Measurements from ENCODE around the gene WIF1. TPM values are rescaled to one million over a fixed set of nuclear protein-coding genes. Genes with fewer than 3 reads are reported as not detected.

The WIF1 gene
- total RNA-seq, 1 donor from 2014 or later, result 0.19 TPM

DNA sequence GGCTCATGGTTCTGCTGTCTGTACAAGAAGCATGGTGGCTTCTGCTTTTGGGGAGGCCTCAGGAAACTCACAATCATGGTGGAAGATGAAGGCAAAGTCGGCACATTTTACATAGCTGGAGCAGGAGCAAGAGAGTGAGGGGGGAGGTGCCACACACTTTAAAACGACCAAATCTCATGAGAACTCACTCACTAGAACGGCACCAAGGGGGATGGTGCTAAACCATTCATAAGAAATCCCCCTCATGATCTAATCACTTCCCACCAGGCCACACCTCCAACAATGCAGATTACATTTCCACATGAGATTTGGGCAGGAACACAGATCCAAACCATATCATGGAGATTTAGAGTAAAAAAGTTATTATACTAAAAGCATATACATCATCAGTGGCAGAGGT lies 34.7 kb upstream of the WIF1 start:
- Mint-ChIP-seq H3K36me3 (no peaks in the 10 kb centered on the region), H3K27ac (no peak overlapping the region), H3K4me1 (no peaks in the 10 kb centered on the region), H3K27me3 (ENCODE audit: insufficient read depth, low read depth) (no peaks in the 10 kb centered on the region), H3K4me3 (no peak overlapping the region), H3K9me3 (no peaks in the 10 kb centered on the region)
- H3K4me2 ChIP-seq, result no peak overlapping the region
- H3K27me3 ChIP-seq, result peaks cover 6% of the 10 kb centered on the region
- no peak for DNase-seq (ENCODE audit: low spot score)
- H3K9ac ChIP-seq, result no peak overlapping the region
- H3K79me2 ChIP-seq (ENCODE audit: low read depth), result no peaks in the 10 kb centered on the region
- no peaks in the 10 kb centered on the region for H3K9me3 ChIP-seq (ENCODE audit: low read depth)
- H3K36me3 ChIP-seq, result no peaks in the 10 kb centered on the region
- H3K4me3 ChIP-seq, result no peak overlapping the region
- no peaks in the 10 kb centered on the region for H4K20me1 ChIP-seq (ENCODE audit: low read depth)
- TF ChIP-seq EZH2 (IDR thresholded peaks at IDR 0.05), result no peak
- TF ChIP-seq EZH2phosphoT487 (IDR thresholded peaks at IDR 0.05), result no peak
- TF ChIP-seq CTCF (IDR thresholded peaks at IDR 0.05), result no peak
- H3F3A ChIP-seq (ENCODE audit: low read depth), result no peaks in the 10 kb centered on the region
- H2AFZ ChIP-seq (replicated peaks), result no peak overlapping the region
- H3K27ac ChIP-seq, result no peak overlapping the region
- H3K4me1 ChIP-seq, result no peaks in the 10 kb centered on the region

DNA sequence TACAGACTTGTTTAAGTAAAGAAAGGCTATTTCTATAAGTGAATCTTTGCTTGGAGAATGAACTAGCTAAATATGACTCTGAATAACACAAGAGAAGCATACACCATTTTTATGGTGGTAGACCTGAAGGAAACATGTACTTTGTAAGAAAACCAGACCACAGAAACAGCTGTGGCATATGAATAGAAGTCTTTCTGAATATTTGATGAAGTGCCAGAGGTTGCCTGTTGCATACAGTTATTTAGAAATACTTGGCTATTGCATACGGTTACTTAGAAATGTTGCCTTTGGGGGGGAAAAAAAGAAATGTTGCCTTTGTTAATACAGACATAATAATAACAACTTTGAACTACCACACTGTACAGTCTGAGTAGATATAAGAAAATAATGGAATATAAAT lies 31.5 kb upstream of the WIF1 start:
- H3F3A ChIP-seq (ENCODE audit: low read depth), result no peaks in the 10 kb centered on the region
- no peak overlapping the region for H2AFZ ChIP-seq (replicated peaks)
- H3K36me3 Mint-ChIP-seq, result no peaks in the 10 kb centered on the region
- H3K9me3 Mint-ChIP-seq, result no peaks in the 10 kb centered on the region
- H3K36me3 ChIP-seq, result no peaks in the 10 kb centered on the region
- no peak for DNase-seq (ENCODE audit: low spot score)
- no peak overlapping the region for H3K4me3 ChIP-seq
- no peak overlapping the region for H3K9ac ChIP-seq
- H3K9me3 ChIP-seq (ENCODE audit: low read depth), result no peaks in the 10 kb centered on the region
- no peak overlapping the region for H3K4me3 Mint-ChIP-seq
- H3K27me3 ChIP-seq, result no peaks in the 10 kb centered on the region
- H3K4me2 ChIP-seq, result no peak overlapping the region
- no peaks in the 10 kb centered on the region for H4K20me1 ChIP-seq (ENCODE audit: low read depth)
- H3K27ac Mint-ChIP-seq, result no peak overlapping the region
- no peaks in the 10 kb centered on the region for H3K79me2 ChIP-seq (ENCODE audit: low read depth)
- no peaks in the 10 kb centered on the region for H3K4me1 ChIP-seq
- TF ChIP-seq EZH2 (IDR thresholded peaks at IDR 0.05) (no peak), EZH2phosphoT487 (IDR thresholded peaks at IDR 0.05) (no peak), CTCF (IDR thresholded peaks at IDR 0.05) (no peak)
- H3K27ac ChIP-seq, result no peak overlapping the region
- no peaks in the 10 kb centered on the region for H3K27me3 Mint-ChIP-seq (ENCODE audit: insufficient read depth, low read depth)
- no peaks in the 10 kb centered on the region for H3K4me1 Mint-ChIP-seq

GRCh38 chr12:65152012-65152411 lies 30.9 kb upstream of the WIF1 start:
- Mint-ChIP-seq H3K27me3 (ENCODE audit: insufficient read depth, low read depth) (no peaks in the 10 kb centered on the region), H3K9me3 (no peaks in the 10 kb centered on the region), H3K36me3 (no peaks in the 10 kb centered on the region), H3K4me3 (no peak overlapping the region), H3K4me1 (no peaks in the 10 kb centered on the region), H3K27ac (no peak overlapping the region)
- Histone ChIP-seq H3K27me3 (no peaks in the 10 kb centered on the region), H3K4me2 (no peak overlapping the region), H3K4me3 (no peak overlapping the region), H2AFZ (replicated peaks) (no peak overlapping the region), H3K9me3 (ENCODE audit: low read depth) (no peaks in the 10 kb centered on the region), H3K27ac (no peak overlapping the region), H3F3A (ENCODE audit: low read depth) (no peaks in the 10 kb centered on the region), H3K4me1 (no peaks in the 10 kb centered on the region), H3K79me2 (ENCODE audit: low read depth) (no peaks in the 10 kb centered on the region), H3K36me3 (no peaks in the 10 kb centered on the region), H4K20me1 (ENCODE audit: low read depth) (no peaks in the 10 kb centered on the region), H3K9ac (no peak overlapping the region)
- TF ChIP-seq CTCF (IDR thresholded peaks at IDR 0.05) (no peak), EZH2 (IDR thresholded peaks at IDR 0.05) (no peak), EZH2phosphoT487 (IDR thresholded peaks at IDR 0.05) (no peak)
- no peak for DNase-seq (ENCODE audit: low spot score)
